Naive thymus-derived CD8-positive, alpha-beta T cell (primary cell): Measurements from ENCODE around the gene NUDT8. TPM values are rescaled to one million over a fixed set of nuclear protein-coding genes. Genes with fewer than 3 reads are reported as not detected.
A peak's percentile ranks its signal among the peaks of the same experiment; 100 is the strongest.

Experiments used
- ATAC-seq, 2 donors: fragments of 150-1000 bp; cut with Tn5 transposase in 1 of 2; sonication (Bioruptor Pico), chemical (Tn5 transposase) in 1 of 2; 1 replicate in 1 of 2; 2 replicates in 1 of 2; pipeline ENCODE4 v1.10.0; 2021; ENCODE audit warnings: mild to moderate bottlenecking in 2 of 2, moderate library complexity in 2 of 2
- POLR2A ChIA-PET: fragments of 350-600 bp; sonication (Branson Sonifier 250); formaldehyde crosslinking; loops from one replicate; lab custom pipeline; 2021; ENCODE audit warnings: antibody characterized with exemption; lab: Charles Lee
- DNase-seq, 10 donors: peaks; one replicate each; pipeline versions ENCODE4 v3.0.0 to v3.0.0-alpha.2; 2020 to 2022
- H3K27ac Mint-ChIP-seq, 10 donors: one replicate each; pipeline ENCODE4 v1.8.0; 2020 to 2022; ENCODE audit warnings: mild to moderate bottlenecking in 10 of 10, mixed read lengths in 10 of 10, moderate library complexity in 4 of 10, inconsistent platforms in 1 of 10
- H3K27me3 Mint-ChIP-seq, 5 donors: one replicate each; pipeline ENCODE4 v1.8.0; 2021 to 2022; ENCODE audit warnings: mixed read lengths in 5 of 5
- H3K36me3 Mint-ChIP-seq, 3 donors: one replicate each; pipeline ENCODE4 v1.8.0; 2020 to 2022; ENCODE audit warnings: mixed read lengths in 3 of 3, mild to moderate bottlenecking in 2 of 3, inconsistent platforms in 1 of 3
- H3K4me1 Mint-ChIP-seq, 4 donors: one replicate each; pipeline ENCODE4 v1.8.0; 2021 to 2022; ENCODE audit warnings: mixed read lengths in 4 of 4
- H3K4me3 Mint-ChIP-seq, 10 donors: one replicate each; pipeline ENCODE4 v1.8.0; 2020 to 2022; ENCODE audit warnings: mild to moderate bottlenecking in 10 of 10, mixed read lengths in 10 of 10, moderate library complexity in 6 of 10, inconsistent platforms in 1 of 10
- H3K9me3 Mint-ChIP-seq, 9 donors: one replicate each; pipeline ENCODE4 v1.8.0; 2020 to 2022; ENCODE audit warnings: mixed read lengths in 9 of 9, mild to moderate bottlenecking in 3 of 9, inconsistent platforms in 1 of 9, moderate library complexity in 1 of 9
- polyA plus RNA-seq, 3 donors: library from polyadenylated mRNA; unstranded; fragments of 300-500 nt; fragmentation: Illumina TruSeq; gene quantifications; one replicate each; pipeline ENCODE4 v1.2.3, GENCODE V29; 2021
- total RNA-seq, 8 experiments: library from RNA in 2 of 8; stranded (reverse) in 2 of 8; gene quantifications; one replicate each; pipeline ENCODE4 v1.2.3 and lab custom pipeline; 2021 to 2026

NUDT8 gene
- total and polyA plus RNA-seq, 5 experiments from 2014 or later = 2.0 to 3.2 (median 2.7) TPM

DNA sequence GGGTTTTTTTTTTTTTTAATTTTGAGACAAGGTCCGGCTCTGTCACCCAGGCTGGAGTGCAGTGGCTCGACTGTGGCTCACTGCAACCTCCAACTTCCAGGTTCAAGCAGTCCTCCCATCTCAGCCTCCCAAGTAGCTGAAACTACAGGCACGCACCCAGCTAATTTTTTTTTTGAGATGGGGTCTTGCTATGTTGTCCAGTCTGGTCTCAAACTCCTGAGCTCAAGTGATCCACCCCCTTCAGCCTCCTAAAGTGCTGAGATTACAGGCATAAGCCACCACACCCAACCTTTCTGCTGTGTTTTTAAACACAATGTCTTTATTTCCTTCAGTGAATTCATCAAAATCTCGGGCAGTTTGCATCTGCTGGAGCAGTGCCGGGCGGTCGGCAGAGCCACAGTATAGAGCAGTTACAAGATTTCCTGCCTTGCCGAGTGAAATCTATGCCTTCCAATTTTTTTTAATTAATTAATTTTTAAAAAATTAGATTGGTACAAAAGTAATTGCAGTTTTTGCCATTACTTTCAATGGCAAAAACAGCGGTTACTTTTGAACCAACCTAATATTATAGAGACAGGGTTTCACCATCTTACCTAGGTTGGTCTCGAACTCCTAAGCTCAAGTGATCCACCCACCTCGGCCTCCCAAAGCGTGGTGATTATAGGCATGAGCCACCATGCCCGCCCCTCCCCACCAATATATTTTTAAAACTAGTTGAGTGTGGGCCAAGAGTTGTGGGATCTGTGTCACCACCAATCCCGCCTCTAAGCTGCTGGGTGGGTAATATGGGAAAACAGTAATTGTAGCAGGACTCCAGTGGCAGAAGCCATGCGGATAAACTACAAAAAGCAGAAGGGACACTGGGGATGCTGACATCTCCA, 23.5 kb upstream of the NUDT8 start:
- Mint-ChIP-seq H3K27ac (peak overlapping the region in 1 of 10 donors; percentile 52), H3K4me1 (peaks cover 5 to 32% (median 25%) of the 10 kb centered on the region in 4 donors), H3K27me3 (no peaks in the 10 kb centered on the region), H3K36me3 (no peaks in the 10 kb centered on the region), H3K9me3 (no peaks in the 10 kb centered on the region), H3K4me3 (no peak overlapping the region)
- POLR2A ChIA-PET = interaction anchor here (0.6 to 0.7 kb wide), 2 partner anchors 12 to 289 kb away, joined by 3 to 4 read pairs; no protein-coding TSS in a partner anchor
- ATAC-seq (no peak), DNase-seq (no peak)

- Mint-ChIP-seq H3K36me3 (no peaks in the 10 kb centered on the region), H3K4me1 (peaks cover 8 to 40% (median 34%) of the 10 kb centered on the region in 4 donors), H3K4me3 (peak overlapping the region in 1 of 10 donors; percentile 2), H3K27me3 (no peaks in the 10 kb centered on the region), H3K9me3 (no peaks in the 10 kb centered on the region), H3K27ac (peak overlapping the region in 3 of 10 donors; percentile 33 to 63 (median 43))
- POLR2A ChIA-PET = interaction anchor here (0.6 to 8.6 kb wide), 3 partner anchors 21 to 288 kb away, joined by 3 to 61 read pairs (median 5); partner anchors contain the start of gene NUDT8
- no peak for ATAC-seq
- no peak for DNase-seq
Observed at GRCh38 chr11:67651976-67652781, 22.4 kb upstream of the NUDT8 start.

- DNase-seq (no peak), ATAC-seq (peak; percentile 11 to 19)
- Mint-ChIP-seq H3K9me3 (no peaks in the 10 kb centered on the region), H3K36me3 (no peaks in the 10 kb centered on the region), H3K27me3 (no peaks in the 10 kb centered on the region), H3K27ac (peak overlapping the region; percentile 94 to 99 (median 96)), H3K4me1 (peaks cover 19 to 56% (median 49%) of the 10 kb centered on the region in 4 donors), H3K4me3 (peak overlapping the region; percentile 89 to 97 (median 93))
- POLR2A ChIA-PET = interaction anchor here (0.6 to 8.6 kb wide), 4 partner anchors 19 to 587 kb away, joined by 3 to 61 read pairs (median 4); partner anchors contain the start of genes GSTP1 and NUDT8
Observed at GRCh38 chr11:67649634-67650510, 20.1 kb upstream of the NUDT8 start.

- Mint-ChIP-seq H3K4me3 (peak overlapping the region in 9 of 10 donors; percentile 36 to 97 (median 93)), H3K4me1 (peaks cover 19 to 58% (median 49%) of the 10 kb centered on the region in 4 donors), H3K27me3 (no peaks in the 10 kb centered on the region), H3K9me3 (no peaks in the 10 kb centered on the region), H3K36me3 (no peaks in the 10 kb centered on the region), H3K27ac (peak overlapping the region in 7 of 10 donors; percentile 33 to 98 (median 69))
- ATAC-seq (no peak), DNase-seq (no peak)
- POLR2A ChIA-PET = interaction anchor here (0.9 to 8.6 kb wide), 2 partner anchors 18 to 141 kb away, joined by 3 to 61 read pairs; partner anchors contain the start of genes CDK2AP2 and NUDT8
Observed at GRCh38 chr11:67648796-67649613, 19.3 kb upstream of the NUDT8 start.

DNA sequence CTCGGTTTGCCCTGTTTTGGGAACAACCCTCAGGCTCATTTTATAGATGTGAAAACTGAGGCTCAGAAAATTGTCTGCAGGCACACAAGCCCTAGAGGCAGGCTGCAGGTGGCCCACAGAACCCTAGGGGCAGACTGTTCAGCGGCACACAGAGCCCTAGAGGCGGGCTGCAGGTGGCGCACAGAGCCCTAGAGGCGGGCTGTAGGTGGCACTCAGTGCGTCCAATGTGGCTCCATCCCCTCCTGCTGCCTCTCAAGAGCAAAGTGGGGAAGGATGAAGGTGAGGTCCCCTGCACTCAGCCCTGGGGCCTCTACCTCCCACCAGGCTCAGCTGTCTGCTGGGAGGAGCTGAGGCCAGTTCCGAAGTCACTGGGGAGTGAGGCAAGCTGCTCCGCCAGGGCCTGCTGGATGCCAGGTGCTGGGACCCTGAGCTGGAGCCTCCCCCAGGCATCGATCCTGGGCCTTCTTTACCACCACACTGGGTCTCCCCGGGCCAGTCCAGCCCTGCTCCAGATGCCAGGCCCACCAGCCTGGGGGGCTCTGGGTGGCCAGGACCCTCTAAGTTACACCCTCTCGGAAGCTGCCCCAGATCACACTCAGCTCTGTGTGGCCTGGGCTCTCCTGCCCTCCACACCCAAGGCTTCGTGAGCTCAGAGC, 18.5 kb upstream of the NUDT8 start:
- H3K27ac Mint-ChIP-seq = peak overlapping the region in 5 of 10 donors; percentile 27 to 73 (median 71)
- H3K4me3 Mint-ChIP-seq = peak overlapping the region; percentile 2 to 67 (median 46)
- peak; percentile 27 to 78 (median 55) for DNase-seq
- POLR2A ChIA-PET = interaction anchor here (0.9 to 8.6 kb wide), 2 partner anchors 17 to 140 kb away, joined by 3 to 61 read pairs; partner anchors contain the start of genes CDK2AP2 and NUDT8
- H3K4me1 Mint-ChIP-seq = peaks cover 19 to 59% (median 50%) of the 10 kb centered on the region in 4 donors
- H3K36me3 Mint-ChIP-seq = no peaks in the 10 kb centered on the region
- peak; percentile 86 to 90 for ATAC-seq
- H3K9me3 Mint-ChIP-seq = no peaks in the 10 kb centered on the region
- no peaks in the 10 kb centered on the region for H3K27me3 Mint-ChIP-seq

DNA sequence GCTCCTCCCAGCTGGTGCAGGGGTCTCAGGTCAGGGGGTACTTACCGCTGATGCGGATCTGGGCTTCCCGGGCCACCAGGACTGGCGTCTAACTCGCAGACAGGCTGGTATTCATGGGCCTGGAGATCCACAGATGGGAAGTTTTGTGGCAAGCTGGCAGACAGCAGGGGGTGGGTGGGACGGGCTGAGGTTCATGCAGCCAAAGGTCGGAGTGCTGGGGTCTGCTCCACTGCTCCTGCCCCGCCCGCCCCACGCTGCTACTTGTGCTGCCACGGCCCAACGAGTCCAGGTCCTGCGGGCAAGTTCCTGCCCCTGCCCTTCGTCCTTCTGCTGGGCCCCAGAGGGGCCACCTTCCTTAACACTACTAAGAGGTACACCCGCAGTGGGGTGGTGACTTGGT, 17.7 kb upstream of the NUDT8 start:
- Mint-ChIP-seq H3K4me3 (peak overlapping the region in 5 of 10 donors; percentile 33 to 54 (median 43)), H3K36me3 (no peaks in the 10 kb centered on the region), H3K27ac (peak overlapping the region in 2 of 10 donors; percentile 40 to 66), H3K27me3 (no peaks in the 10 kb centered on the region), H3K4me1 (peaks cover 19 to 59% (median 50%) of the 10 kb centered on the region in 4 donors), H3K9me3 (no peaks in the 10 kb centered on the region)
- POLR2A ChIA-PET = interaction anchor here (1.3 to 8.6 kb wide), 2 partner anchors 17 to 377 kb away, joined by 3 to 61 read pairs; partner anchors contain the start of gene NUDT8
- no peak for ATAC-seq
- no peak for DNase-seq

DNA sequence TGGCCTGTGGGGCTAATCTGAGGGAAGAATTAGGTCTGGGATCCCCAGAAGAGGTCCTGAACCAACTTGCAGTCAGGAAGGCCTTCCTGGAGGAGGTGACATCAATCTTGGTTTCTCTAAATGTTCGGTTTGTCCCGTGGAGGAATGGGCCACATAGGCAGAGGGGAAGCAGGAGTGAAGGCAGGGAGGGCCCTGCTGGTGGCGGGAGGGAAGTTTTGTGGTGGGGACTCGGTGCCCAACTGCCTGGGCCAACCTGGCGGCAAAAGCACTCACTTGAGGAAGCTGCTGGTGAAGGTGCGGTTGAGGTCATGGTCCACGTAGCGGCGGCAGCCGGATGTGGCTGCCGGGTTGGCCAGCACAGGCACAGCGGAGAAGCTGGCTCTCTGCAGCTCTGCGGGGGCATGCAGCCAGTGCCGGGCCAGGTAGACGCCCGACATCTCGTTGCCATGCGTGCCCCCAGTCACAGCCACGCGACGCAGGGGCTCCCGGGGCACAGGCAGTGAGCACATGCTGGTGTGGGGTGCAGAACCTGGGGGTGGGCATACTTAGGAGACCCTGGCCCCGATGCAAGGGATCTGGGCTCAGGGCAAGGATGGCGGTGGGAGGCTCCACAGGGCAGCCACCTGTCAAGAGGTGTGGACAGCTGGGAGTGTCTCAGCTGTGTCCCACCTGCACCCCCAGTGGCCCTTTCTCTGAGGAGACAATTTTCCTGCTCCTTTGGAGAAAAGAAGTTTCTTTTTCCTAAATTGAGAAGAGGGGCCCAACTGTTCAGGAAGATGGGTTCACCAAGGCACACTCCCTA, 17.0 kb upstream of the NUDT8 start:
- Mint-ChIP-seq H3K4me1 (peaks cover 19 to 59% (median 50%) of the 10 kb centered on the region in 4 donors), H3K27ac (peak overlapping the region in 9 of 10 donors; percentile 10 to 89 (median 41)), H3K9me3 (no peaks in the 10 kb centered on the region), H3K27me3 (no peaks in the 10 kb centered on the region), H3K4me3 (peak overlapping the region; percentile 50 to 80 (median 68)), H3K36me3 (no peaks in the 10 kb centered on the region)
- DNase-seq = peak in 7 of 10 donors; percentile 19 to 39 (median 31)
- POLR2A ChIA-PET = interaction anchor here (0.6 to 8.6 kb wide), 3 partner anchors 16 to 376 kb away, joined by 3 to 61 read pairs (median 5); partner anchors contain the start of gene NUDT8
- ATAC-seq = peak; percentile 28 to 37

DNA sequence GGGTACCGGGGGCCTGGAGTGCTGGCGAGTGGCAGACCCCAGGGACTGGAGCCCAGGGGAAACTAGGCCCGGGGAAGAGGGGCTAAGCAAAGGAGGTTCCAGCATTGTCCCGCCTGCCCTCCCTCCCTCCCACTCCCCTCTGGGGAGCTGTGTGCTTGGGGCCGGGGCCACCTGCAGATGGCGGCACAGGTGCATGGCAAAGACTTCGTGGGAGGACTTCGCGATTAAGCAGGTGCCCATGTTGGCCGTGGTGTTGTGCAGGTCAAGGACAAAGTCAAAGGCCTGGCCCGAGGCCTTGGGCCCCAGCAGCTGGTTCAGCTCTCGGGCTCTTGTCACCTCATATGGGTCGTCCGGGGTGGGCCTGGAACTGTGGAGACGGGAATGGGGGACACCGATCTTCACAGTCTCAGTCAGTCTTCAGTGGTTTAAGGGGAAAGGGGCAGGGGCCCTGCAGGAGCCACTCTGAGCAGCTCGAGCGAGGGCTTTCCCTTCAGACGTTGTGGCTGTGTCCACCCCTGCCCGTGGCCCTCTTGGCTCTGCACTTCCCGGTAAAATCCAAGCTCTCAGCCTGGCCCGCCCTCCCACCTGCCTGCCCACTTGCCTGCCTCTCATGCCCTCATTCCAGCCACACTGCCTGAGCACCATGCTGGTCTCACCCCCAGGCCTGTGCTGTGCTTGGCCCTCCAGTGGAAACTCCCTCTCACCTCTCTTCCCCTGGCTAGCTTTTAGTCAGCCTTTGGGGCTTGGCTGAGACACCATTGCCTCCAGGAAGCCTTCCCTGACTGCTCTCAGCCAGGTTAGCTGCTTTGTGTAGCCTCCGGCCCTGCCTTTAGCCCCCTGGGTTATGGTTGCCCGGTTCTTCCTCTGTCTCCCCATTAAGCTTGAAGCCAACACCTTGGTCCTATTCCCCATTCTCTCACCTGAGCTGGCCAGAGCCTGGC, 16.1 kb upstream of the NUDT8 start:
- Mint-ChIP-seq H3K27me3 (no peaks in the 10 kb centered on the region), H3K9me3 (no peaks in the 10 kb centered on the region), H3K27ac (peak overlapping the region in 7 of 10 donors; percentile 14 to 89 (median 42)), H3K36me3 (no peaks in the 10 kb centered on the region), H3K4me3 (peak overlapping the region in 9 of 10 donors; percentile 41 to 80 (median 69)), H3K4me1 (peaks cover 19 to 55% (median 49%) of the 10 kb centered on the region in 4 donors)
- POLR2A ChIA-PET = interaction anchor here (0.6 to 8.6 kb wide), 2 partner anchors 15 to 251 kb away, joined by 5 to 61 read pairs; partner anchors contain the start of gene NUDT8
- ATAC-seq (no peak), DNase-seq (no peak)
